Stomach (tissue), 4 donors: ENCODE data around the gene PKIB.
"Not testable (repeated sequence)": the region's sequence is repeated elsewhere in the genome, so short reads cannot be mapped to it uniquely, and the experiment has no call there.

ENCODE experiments used
- EP300 ChIP-seq: sonication (generic); formaldehyde crosslinking; IDR thresholded peaks from one replicate; pipeline ENCODE4 v1.6.1; 2017; ENCODE audit warnings: antibody characterized with exemption
- POLR2A ChIP-seq, 4 donors: fragments of 450-650 bp; IDR thresholded peaks; one replicate each; pipeline ENCODE4 v1.6.1; 2016; ENCODE audit warnings: antibody characterized with exemption in 4 of 4, control low read depth in 2 of 4, mild to moderate bottlenecking in 1 of 4, moderate library complexity in 1 of 4
- TF ChIP-seq, protein P1 (sequence below), 7 experiments: fragments of 450-650 bp in 4 of 7; fragments of 200-600 bp in 3 of 7; sonication (generic) in 3 of 7; IDR thresholded peaks; one replicate each; pipeline ENCODE4 v1.5.1; 2016 to 2019; ENCODE audit warnings: antibody characterized with exemption in 7 of 7, control low read depth in 2 of 7, mild to moderate bottlenecking in 1 of 7

DNA sequence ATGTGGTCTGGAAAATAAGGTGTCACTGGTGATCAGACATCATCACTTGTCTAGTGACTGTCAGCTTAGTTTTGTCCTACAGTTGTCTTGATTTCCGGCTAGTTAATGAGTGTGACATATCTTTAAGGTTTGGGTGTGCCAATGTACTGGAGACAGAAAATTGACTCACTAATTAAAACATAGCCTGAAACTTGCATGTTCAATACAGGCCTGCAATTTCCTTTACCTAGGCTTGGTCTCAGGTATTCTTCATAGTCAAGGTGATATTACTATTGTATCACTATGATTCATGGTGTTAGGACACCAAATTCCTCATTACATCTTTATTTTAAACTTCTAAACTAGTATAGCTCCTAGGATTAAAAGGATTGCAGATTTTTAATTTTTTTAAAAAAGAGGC lies 32.4 kb downstream of the PKIB start:
- not testable (repeated sequence) for TF ChIP-seq POLR2A (IDR thresholded peaks at IDR 0.05); EP300
- TF ChIP-seq, protein P1, sequence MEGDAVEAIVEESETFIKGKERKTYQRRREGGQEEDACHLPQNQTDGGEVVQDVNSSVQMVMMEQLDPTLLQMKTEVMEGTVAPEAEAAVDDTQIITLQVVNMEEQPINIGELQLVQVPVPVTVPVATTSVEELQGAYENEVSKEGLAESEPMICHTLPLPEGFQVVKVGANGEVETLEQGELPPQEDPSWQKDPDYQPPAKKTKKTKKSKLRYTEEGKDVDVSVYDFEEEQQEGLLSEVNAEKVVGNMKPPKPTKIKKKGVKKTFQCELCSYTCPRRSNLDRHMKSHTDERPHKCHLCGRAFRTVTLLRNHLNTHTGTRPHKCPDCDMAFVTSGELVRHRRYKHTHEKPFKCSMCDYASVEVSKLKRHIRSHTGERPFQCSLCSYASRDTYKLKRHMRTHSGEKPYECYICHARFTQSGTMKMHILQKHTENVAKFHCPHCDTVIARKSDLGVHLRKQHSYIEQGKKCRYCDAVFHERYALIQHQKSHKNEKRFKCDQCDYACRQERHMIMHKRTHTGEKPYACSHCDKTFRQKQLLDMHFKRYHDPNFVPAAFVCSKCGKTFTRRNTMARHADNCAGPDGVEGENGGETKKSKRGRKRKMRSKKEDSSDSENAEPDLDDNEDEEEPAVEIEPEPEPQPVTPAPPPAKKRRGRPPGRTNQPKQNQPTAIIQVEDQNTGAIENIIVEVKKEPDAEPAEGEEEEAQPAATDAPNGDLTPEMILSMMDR (IDR thresholded peaks at IDR 0.05): not testable (repeated sequence)
